Mesodermal cell (in vitro differentiated cells): Measurements from ENCODE around the gene CHD2.

Experiments used
- H3K27ac ChIP-seq: 2 replicates; pipeline ENCODE4 v1.7.0; 2013; ENCODE audit warnings: mild to moderate bottlenecking, low read depth, low read length, moderate library complexity; ENCODE audit not compliant: severe bottlenecking
- H3K36me3 ChIP-seq: 2 replicates; pipeline ENCODE4 v1.7.1; 2013; ENCODE audit warnings: mild to moderate bottlenecking, low read length, moderate library complexity; ENCODE audit not compliant: control insufficient read depth, insufficient read depth
- H3K4me1 ChIP-seq: one replicate; pipeline ENCODE4 v1.7.1; 2013; ENCODE audit warnings: mild to moderate bottlenecking, low read length; ENCODE audit not compliant: insufficient read depth, control insufficient read depth, poor library complexity, severe bottlenecking
- H3K4me3 ChIP-seq: 2 replicates; pipeline ENCODE4 v1.7.0; 2013; ENCODE audit warnings: low read length, control low read depth, mild to moderate bottlenecking; ENCODE audit not compliant: insufficient read depth, poor library complexity, severe bottlenecking; ENCODE audit errors: extremely low read depth
- H3K9me3 ChIP-seq: 2 replicates; pipeline ENCODE4 v1.7.1; 2013; ENCODE audit warnings: mild to moderate bottlenecking, low read length, moderate library complexity; ENCODE audit not compliant: control insufficient read depth
- WGBS, 2 experiments: methylation state at CpG; one replicate each; pipeline ENCODE4 v1.1.5; 2013; ENCODE audit warnings: missing lambda C conversion rate in 2 of 2; ENCODE audit not compliant: insufficient coverage in 2 of 2; 5-methylcytosine and 5-hydroxymethylcytosine counted together

The CHD2 gene

DNA sequence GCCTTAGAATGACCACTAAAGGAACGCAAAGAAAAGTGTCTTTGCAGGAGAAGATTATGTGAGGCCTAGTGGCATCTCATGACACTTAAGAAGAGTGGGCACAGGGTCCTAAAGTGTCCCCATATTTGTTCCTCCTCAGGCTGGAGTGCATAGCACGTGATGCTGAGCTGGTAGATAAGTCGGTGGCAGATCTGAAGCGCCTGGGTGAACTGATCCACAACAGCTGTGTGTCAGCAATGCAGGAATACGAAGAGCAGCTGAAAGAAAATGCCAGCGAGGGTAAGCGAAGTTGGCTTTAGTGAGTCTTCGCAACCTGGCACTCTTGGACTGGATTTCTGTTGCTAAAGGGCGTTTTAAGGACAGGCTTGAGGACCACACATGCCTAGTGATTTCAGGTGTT is 92.6 kb downstream of the CHD2 start:
- whole genome bisulfite sequencing, 2 experiments, result 95% methylated on average over 9 of the region's 9 CpGs
- H3K27ac ChIP-seq, result no peak overlapping the region
- peaks cover 80% of the 10 kb centered on the region for H3K36me3 ChIP-seq

DNA sequence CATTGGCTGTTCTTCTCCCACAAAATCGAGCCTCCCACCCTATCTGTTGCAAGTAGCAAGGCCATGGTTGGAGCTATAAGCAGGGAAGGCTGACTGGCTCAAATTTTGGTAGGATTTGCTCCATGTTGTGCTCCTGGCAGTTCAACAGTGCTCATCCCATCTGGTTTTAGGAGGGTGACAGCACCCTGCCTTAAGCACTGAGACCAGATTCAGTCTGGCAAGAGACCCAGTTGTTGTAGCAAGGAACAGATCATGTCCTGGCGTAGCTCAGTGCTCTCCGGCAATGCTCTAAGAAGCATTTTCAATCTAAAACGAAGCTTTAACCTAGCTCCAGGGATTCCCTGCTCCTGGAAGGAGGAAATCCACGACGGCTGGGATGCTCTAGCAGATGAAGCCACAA is 97.7 kb downstream of the CHD2 start:
- H3K4me1 ChIP-seq, result no peaks in the 10 kb centered on the region
- H3K27ac ChIP-seq, result no peak overlapping the region
- no peak overlapping the region for H3K4me3 ChIP-seq
- H3K9me3 ChIP-seq, result no peaks in the 10 kb centered on the region
- peaks cover 85% of the 10 kb centered on the region for H3K36me3 ChIP-seq
- WGBS, 2 experiments, result 91 to 97% methylated on average over 4 to 5 of the region's 6 CpGs

More for the DNA sequence above, 92.6 kb downstream of the CHD2 start:
- Histone ChIP-seq H3K9me3 (no peaks in the 10 kb centered on the region), H3K4me1 (no peaks in the 10 kb centered on the region), H3K4me3 (no peak overlapping the region)

DNA sequence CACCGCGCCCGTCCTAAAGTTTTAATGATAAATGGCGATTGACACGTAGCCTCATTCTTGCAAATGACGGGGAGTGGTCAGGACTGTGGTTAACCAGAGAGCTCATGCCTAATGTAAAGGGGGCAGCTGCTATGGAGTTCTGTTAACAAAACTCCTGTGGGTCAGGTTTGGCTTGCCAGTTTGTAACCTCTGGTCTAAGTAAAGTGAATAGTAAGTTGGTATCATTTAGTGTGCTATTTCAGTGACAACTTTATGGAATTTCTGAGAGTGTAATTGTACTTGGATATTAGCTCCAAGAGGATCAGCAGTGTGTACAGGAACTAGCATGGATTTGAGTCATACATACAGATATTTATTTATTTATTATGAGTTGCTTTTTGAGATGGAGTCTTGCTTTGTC is 101.0 kb downstream of the CHD2 start:
- H3K27ac ChIP-seq, result no peak overlapping the region
- H3K4me3 ChIP-seq, result no peak overlapping the region
- peaks cover 92% of the 10 kb centered on the region for H3K36me3 ChIP-seq
- no peaks in the 10 kb centered on the region for H3K9me3 ChIP-seq
- no peaks in the 10 kb centered on the region for H3K4me1 ChIP-seq
- WGBS, 2 experiments, result 85 to 100% methylated on average over 3 to 6 of the region's 6 CpGs

DNA sequence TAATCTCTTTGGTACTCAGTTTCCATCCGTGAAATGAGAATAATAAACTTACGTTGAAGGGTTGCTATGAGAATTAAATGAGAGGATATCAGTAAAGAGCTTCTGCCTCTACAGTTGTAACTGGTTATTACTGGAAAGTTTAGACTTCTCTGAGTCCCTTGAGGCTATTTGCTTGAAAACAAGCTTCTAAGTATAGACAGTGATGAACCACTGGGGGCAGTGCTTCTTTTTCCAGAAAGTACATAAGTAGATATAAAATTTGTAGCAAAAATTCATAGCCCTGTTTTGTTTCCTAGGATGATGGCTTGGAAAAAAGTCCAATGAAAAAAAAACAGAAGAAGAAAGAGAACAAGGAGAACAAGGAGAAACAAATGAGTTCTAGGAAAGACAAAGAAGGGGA is 101.8 kb downstream of the CHD2 start:
- Histone ChIP-seq H3K4me1 (no peaks in the 10 kb centered on the region), H3K4me3 (no peak overlapping the region), H3K27ac (no peak overlapping the region), H3K9me3 (no peaks in the 10 kb centered on the region), H3K36me3 (peaks cover 95% of the 10 kb centered on the region)
- WGBS, 2 experiments, result 83 to 100% methylated on average over 1 of the region's 2 CpGs

DNA sequence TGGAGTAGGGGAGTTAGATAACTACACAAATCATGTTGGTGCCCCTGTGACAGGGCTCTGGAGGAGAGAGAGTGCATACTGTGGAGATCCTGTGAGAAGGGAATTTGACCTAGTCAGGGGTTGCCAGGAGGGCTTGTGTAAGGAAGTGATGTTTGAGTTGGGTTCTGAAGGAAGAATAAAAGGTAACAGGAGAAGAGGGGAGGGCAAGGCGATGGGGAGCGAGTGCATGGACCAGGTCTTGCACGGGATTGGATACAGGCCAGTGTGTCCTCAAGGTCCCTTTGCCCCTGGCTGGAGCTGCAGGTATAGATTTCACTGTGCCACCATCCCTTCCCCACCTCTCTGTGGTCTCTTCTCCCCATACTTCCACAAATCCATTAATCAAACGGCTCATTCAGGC is 105.0 kb downstream of the CHD2 start:
- Histone ChIP-seq H3K9me3 (no peaks in the 10 kb centered on the region), H3K27ac (no peak overlapping the region), H3K36me3 (peaks cover 93% of the 10 kb centered on the region), H3K4me1 (no peaks in the 10 kb centered on the region), H3K4me3 (no peak overlapping the region)
- WGBS, 2 experiments, result 87 to 94% methylated on average over 3 to 4 of the region's 4 CpGs

DNA sequence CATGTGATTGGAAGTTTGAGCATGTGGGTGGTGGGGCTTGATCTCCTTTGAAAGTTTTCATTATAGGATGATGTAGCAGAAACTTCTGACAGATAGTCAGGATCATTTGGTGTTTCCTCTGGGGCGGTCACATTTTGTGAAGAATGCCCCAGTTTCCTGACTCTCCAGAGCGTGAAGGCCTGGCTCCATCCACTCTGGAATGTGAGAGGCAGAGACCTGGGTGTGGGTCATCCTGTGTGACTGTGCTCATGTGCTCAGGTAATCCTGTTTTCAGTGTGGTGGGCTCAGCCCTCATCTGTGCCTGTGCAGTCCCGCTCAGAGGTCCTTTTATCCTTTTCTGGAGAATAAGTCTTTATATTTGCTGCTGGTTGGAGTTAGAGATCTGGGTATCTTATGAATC is 107.9 kb downstream of the CHD2 start:
- no peak overlapping the region for H3K27ac ChIP-seq
- WGBS, 2 experiments, result 93 to 100% methylated on average over 2 to 3 of the region's 3 CpGs
- no peak overlapping the region for H3K4me3 ChIP-seq
- H3K4me1 ChIP-seq, result no peaks in the 10 kb centered on the region
- peaks cover 93% of the 10 kb centered on the region for H3K36me3 ChIP-seq
- H3K9me3 ChIP-seq, result no peaks in the 10 kb centered on the region

DNA sequence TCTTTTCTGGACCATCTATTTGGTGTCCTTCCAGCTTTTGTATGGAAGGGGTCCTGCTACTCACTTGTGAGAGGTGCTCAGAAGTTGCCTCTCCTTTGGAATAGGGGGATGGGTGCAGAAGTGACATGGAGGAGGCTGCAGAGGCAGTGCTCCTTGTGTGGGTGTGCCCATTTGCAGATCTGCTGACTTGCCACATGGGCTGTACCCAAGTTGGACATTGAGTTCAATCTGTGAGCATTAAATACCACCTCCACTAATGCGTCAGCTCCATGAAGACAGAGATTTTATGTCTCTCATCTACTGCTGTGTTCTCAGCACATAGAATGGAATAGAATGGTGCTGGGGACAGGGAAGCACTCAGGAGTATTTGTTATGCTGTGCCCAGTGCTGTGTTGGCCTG is 112.7 kb downstream of the CHD2 start:
- 100% methylated on average over 1 of the region's 1 CpG; no CpG with 5 or more reads in 1 of the 2 experiments for whole genome bisulfite sequencing, 2 experiments
- Histone ChIP-seq H3K36me3 (peaks cover 100% of the 10 kb centered on the region), H3K4me1 (no peaks in the 10 kb centered on the region), H3K27ac (no peak overlapping the region), H3K4me3 (no peak overlapping the region), H3K9me3 (no peaks in the 10 kb centered on the region)

DNA sequence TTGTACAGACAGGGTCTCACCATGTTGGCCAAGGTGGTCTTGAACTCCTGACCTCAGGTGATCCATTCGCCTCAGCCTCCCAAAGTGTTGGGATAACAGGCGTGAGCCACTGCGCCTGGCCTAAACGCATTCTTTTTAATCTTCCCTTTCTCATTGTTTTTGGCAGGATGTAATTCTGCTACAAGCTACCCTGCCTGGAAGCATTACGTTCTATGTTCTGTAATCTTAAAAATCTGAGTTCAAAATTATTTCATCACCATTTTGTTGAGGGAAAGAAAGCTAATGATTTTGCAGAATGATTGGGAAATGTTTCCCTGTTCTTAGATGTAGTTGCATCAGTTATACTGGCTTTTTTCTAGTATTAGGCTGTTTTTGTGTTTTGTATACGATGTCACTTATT is 117.4 kb downstream of the CHD2 start:
- H3K4me1 ChIP-seq, result no peaks in the 10 kb centered on the region
- WGBS, 2 experiments, result 92 to 98% methylated on average over 4 of the region's 6 CpGs
- H3K9me3 ChIP-seq, result no peaks in the 10 kb centered on the region
- no peak overlapping the region for H3K27ac ChIP-seq
- no peak overlapping the region for H3K4me3 ChIP-seq
- peaks cover 100% of the 10 kb centered on the region for H3K36me3 ChIP-seq

DNA sequence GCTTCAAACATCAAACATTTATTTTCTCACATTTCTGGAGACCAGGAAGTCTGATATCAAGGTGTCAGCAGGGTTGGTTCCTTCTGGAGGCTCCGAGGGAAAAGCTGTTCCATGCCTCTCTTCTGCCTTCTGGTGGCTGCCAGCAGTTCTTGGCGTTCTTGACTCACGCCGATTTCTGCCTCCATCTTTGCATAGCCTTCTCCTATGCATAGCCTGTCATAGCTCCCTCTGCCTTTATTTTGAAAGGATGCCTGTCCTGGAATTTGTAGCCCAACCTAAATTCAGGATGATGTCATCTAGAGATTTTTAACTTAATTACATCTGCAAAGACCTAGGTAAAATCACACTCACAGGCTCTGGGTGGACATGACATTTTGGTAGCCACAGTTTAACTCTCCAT is 118.5 kb downstream of the CHD2 start:
- Histone ChIP-seq H3K9me3 (no peaks in the 10 kb centered on the region), H3K4me3 (no peak overlapping the region), H3K4me1 (no peaks in the 10 kb centered on the region), H3K36me3 (peaks cover 100% of the 10 kb centered on the region), H3K27ac (no peak overlapping the region)
- WGBS, 2 experiments, result 82 to 86% methylated on average over 1 to 4 of the region's 4 CpGs

DNA sequence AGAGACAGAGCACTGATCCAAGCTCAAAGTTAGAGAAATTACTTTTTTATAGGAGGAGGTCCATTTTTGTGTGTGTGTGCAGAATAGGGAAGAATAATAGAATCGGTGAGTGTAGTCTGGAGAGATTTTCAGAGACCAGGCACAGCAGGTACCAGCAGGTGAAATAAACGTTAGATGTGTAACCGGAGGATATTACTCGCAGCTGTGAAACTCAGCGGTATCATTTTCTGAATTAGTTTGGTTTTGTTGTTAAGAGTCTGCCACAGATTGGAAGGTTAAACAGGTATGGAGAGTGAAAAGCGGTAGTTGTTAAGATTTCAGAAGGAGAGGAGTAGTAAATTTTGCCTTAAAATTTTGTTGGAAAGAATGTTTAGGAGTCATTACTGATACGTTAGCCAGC is 119.0 kb downstream of the CHD2 start:
- H3K4me3 ChIP-seq, result no peak overlapping the region
- 94 to 97% methylated on average over 7 of the region's 7 CpGs for WGBS, 2 experiments
- H3K36me3 ChIP-seq, result peaks cover 100% of the 10 kb centered on the region
- H3K27ac ChIP-seq, result no peak overlapping the region
- no peaks in the 10 kb centered on the region for H3K4me1 ChIP-seq
- no peaks in the 10 kb centered on the region for H3K9me3 ChIP-seq

DNA sequence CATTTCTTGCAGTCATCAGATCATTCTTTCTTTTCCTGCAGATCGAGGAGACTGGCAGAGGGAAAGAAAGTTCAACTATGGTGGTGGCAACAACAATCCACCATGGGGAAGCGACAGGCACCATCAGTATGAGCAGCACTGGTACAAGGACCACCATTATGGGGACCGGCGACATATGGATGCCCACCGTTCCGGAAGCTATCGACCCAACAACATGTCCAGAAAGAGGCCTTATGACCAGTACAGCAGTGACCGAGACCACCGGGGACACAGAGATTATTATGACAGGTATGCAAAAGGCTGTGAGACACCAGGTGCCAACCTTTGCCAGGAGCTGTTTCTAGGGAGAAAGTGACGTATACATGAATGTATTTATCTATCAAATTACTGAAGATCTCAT is 119.8 kb downstream of the CHD2 start:
- 99% methylated on average over 9 to 10 of the region's 10 CpGs for WGBS, 2 experiments
- no peaks in the 10 kb centered on the region for H3K9me3 ChIP-seq
- H3K4me1 ChIP-seq, result no peaks in the 10 kb centered on the region
- H3K36me3 ChIP-seq, result peaks cover 100% of the 10 kb centered on the region
- H3K4me3 ChIP-seq, result no peak overlapping the region
- H3K27ac ChIP-seq, result no peak overlapping the region
